Progenitor cell of endocrine pancreas (in vitro differentiated cells): Measurements from ENCODE around the gene SCGB1C2. TPM values are rescaled to one million over a fixed set of nuclear protein-coding genes. Genes with fewer than 3 reads are reported as not detected.
A peak's percentile ranks its signal among the peaks of the same experiment; 100 is the strongest.

ENCODE experiments used
- DNase-seq: peaks from one replicate; pipeline ENCODE4 v3.0.0; 2021; ENCODE audit warnings: low spot score; ENCODE audit not compliant: unreplicated experiment
- H3K27ac Mint-ChIP-seq: 2 replicates; pipeline ENCODE4 v1.8.0; 2021; ENCODE audit warnings: mild to moderate bottlenecking, moderate library complexity, mixed read lengths
- H3K27me3 Mint-ChIP-seq: 2 replicates; pipeline ENCODE4 v1.8.0; 2021; ENCODE audit warnings: mixed read lengths
- H3K36me3 Mint-ChIP-seq: 2 replicates; pipeline ENCODE4 v1.8.0; 2022; ENCODE audit warnings: mixed read lengths; ENCODE audit not compliant: insufficient read depth
- H3K4me1 Mint-ChIP-seq: 2 replicates; pipeline ENCODE4 v1.8.0; 2021; ENCODE audit warnings: low read depth, mixed read lengths
- H3K4me3 Mint-ChIP-seq: 2 replicates; pipeline ENCODE4 v1.8.0; 2021; ENCODE audit warnings: low read depth, mild to moderate bottlenecking, moderate library complexity, mixed read lengths
- H3K9me3 Mint-ChIP-seq: 2 replicates; pipeline ENCODE4 v1.8.0; 2021; ENCODE audit warnings: low read depth, mixed read lengths
- total RNA-seq: library from RNA; stranded (reverse); gene quantifications from 2 replicates; pipeline ENCODE4 v1.2.1, GENCODE V29; 2021
- TF ChIP-seq, protein P1 (sequence below): fragments of 200-600 bp; sonication (generic); IDR thresholded peaks from one replicate; pipeline ENCODE4 v1.5.0; 2021; ENCODE audit warnings: antibody characterized with exemption, mild to moderate bottlenecking; ENCODE audit not compliant: unreplicated experiment

The SCGB1C2 gene
- total RNA-seq, 1 donor from 2014 or later, result not detected

DNA sequence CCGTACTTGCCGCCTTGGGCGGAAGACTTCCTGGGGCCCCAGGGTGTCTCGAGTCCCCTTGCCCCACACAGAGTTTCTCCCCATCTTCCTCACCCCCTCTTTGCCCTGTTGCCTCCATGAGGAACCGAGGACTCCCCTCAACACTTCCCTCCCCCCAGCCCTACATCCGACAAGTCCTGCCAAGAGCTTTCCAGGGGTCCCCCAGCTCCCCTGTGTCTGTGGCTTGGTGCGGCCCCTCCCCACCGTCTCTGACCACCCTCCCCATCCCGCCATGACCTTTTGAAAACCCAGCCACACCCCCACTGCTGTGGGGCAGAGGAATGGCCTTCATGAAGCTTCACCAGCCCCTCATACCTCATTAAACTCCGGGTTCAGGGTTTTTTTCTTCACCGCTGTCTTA, 11.4 kb downstream of the SCGB1C2 start:
- DNase-seq, result peak; percentile 1
- no peaks in the 10 kb centered on the region for H3K36me3 Mint-ChIP-seq
- no peak overlapping the region for H3K27ac Mint-ChIP-seq
- no peaks in the 10 kb centered on the region for H3K9me3 Mint-ChIP-seq
- TF ChIP-seq, protein P1, sequence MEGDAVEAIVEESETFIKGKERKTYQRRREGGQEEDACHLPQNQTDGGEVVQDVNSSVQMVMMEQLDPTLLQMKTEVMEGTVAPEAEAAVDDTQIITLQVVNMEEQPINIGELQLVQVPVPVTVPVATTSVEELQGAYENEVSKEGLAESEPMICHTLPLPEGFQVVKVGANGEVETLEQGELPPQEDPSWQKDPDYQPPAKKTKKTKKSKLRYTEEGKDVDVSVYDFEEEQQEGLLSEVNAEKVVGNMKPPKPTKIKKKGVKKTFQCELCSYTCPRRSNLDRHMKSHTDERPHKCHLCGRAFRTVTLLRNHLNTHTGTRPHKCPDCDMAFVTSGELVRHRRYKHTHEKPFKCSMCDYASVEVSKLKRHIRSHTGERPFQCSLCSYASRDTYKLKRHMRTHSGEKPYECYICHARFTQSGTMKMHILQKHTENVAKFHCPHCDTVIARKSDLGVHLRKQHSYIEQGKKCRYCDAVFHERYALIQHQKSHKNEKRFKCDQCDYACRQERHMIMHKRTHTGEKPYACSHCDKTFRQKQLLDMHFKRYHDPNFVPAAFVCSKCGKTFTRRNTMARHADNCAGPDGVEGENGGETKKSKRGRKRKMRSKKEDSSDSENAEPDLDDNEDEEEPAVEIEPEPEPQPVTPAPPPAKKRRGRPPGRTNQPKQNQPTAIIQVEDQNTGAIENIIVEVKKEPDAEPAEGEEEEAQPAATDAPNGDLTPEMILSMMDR, result no peak
- H3K4me1 Mint-ChIP-seq, result no peaks in the 10 kb centered on the region
- no peak overlapping the region for H3K4me3 Mint-ChIP-seq
- H3K27me3 Mint-ChIP-seq, result peaks cover 2% of the 10 kb centered on the region

DNA sequence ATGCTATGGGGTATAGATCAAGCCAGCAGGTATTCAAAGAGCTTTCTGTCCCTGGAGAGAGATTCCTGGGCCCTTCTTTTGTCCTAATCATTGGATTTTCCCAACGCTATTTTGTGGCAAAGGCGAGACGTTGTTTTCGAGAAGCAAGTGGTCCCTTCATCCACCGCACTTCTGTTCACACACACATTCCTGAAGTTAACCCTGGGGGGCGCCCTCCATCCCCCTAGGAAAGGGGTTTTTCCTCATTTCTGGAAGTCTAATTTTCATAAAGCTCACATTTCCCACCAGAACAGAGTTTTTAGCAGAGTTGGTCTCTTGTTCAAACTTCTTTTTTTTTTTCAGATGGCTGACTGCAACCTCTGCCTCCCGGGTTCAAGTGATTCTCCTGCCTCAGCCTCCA, 11.9 kb downstream of the SCGB1C2 start:
- Mint-ChIP-seq H3K4me3 (no peak overlapping the region), H3K9me3 (no peaks in the 10 kb centered on the region), H3K27me3 (peaks cover 2% of the 10 kb centered on the region), H3K27ac (no peak overlapping the region), H3K4me1 (no peaks in the 10 kb centered on the region), H3K36me3 (no peaks in the 10 kb centered on the region)
- TF ChIP-seq, protein P1, result no peak
- DNase-seq, result peak; percentile 3

DNA sequence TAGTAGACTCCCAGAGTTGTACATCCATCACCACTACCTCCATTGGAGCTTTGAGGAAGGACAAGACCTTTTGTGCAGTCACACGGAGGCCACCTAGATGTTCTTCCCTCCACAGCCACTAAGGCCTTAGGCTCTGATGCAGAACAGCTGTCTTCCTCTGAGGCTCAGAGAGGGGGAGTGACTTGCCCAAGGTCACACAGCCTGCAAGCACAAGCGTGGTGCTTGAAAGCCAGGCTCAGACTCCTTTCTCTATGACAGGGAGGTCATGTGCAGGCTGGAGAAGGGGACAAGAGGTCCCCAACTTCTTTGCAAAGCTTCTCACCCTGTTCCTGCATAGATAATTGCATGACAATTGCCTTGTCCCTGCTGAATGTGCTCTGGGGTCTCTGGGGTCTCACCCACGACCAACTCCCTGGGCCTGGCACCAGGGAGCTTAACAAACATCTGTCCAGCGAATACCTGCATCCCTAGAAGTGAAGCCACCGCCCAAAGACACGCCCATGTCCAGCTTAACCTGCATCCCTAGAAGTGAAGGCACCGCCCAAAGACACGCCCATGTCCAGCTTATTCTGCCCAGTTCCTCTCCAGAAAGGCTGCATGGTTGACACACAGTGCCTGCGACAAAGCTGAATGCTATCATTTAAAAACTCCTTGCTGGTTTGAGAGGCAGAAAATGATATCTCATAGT, 12.7 kb downstream of the SCGB1C2 start:
- Mint-ChIP-seq H3K4me3 (no peak overlapping the region), H3K4me1 (no peaks in the 10 kb centered on the region), H3K27me3 (peaks cover 2% of the 10 kb centered on the region), H3K36me3 (no peaks in the 10 kb centered on the region), H3K9me3 (no peaks in the 10 kb centered on the region), H3K27ac (no peak overlapping the region)
- no peak for DNase-seq
- TF ChIP-seq, protein P1, result no peak

DNA sequence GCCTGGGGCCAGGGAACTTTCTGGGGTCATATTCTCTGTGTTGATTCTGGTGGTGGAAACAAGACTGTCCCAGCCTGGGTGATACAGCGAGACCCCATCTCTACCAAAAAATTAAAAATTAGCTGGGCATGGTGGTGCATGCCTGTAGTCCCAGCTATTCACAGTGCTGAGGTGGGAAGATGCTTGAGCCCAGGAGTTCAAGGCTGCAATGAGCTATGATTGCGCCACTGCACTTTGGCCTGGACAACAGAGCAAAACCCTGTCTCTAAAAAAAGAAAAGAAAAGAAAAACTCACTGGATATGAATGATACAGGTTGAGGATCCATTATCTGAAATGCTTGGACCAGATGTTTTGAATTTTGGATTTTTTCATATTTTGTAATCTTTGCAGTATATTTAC, 13.6 kb downstream of the SCGB1C2 start:
- no peaks in the 10 kb centered on the region for H3K4me1 Mint-ChIP-seq
- no peak for DNase-seq
- H3K36me3 Mint-ChIP-seq, result no peaks in the 10 kb centered on the region
- H3K9me3 Mint-ChIP-seq, result no peaks in the 10 kb centered on the region
- H3K27me3 Mint-ChIP-seq, result peaks cover 2% of the 10 kb centered on the region
- TF ChIP-seq, protein P1, result no peak
- no peak overlapping the region for H3K4me3 Mint-ChIP-seq
- no peak overlapping the region for H3K27ac Mint-ChIP-seq

DNA sequence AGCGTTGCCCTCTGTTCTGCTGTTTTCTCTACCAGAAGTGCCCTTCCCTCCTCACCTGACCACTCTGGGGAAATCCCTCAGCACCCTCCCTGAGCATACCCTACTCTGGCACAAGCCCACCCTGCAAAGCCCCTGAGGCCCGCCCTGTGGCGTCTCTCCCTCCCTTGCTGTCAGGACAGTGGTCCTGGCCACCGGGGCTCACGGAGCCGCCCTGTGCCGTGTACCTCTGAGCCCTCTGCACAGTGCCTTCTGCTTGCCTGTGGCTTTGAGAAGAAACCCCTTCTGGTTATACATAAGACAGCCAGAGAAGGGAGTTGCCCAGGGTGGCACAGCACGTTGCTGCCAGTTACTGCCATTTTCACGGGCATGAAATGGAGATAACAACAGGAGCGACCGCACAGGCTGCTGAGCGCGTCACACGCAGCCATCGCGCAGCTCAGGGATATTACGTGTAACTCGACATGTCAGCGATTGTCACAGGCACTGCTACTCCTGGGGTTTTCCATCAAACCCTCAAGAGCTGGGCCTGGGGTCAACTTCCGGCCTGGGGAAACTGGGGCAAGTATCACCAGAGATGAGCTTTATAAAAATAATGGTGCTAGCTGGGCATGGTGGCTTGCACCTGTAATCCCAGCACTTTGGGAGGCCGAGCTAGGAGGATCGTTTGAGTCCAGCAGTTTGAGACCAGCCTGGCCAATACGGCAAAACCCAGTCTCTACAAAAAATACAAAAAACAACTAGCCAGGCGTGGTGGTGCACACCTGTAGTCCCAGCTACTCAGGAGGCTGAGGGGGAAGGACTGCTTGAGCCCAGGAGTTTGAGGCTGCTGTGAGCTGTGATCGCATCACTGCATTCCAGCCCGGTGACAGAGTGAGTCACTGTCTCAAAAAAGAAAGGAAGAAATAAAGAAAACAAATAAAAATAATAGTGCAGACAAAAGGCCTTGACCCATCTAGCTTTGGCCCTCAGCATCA, 14.8 kb downstream of the SCGB1C2 start:
- Mint-ChIP-seq H3K9me3 (no peaks in the 10 kb centered on the region), H3K27me3 (peaks cover 2% of the 10 kb centered on the region), H3K36me3 (no peaks in the 10 kb centered on the region), H3K27ac (no peak overlapping the region), H3K4me3 (no peak overlapping the region), H3K4me1 (no peaks in the 10 kb centered on the region)
- DNase-seq, result no peak
- TF ChIP-seq, protein P1, result no peak
